BJ (cell line): ENCODE data around the gene SSC5D. TPM values are rescaled to one million over a fixed set of nuclear protein-coding genes. Genes with fewer than 3 reads are reported as not detected.
A peak's percentile ranks its signal among the peaks of the same experiment; 100 is the strongest.

Experiments used
- CTCF ChIA-PET: fragments of 350-600 bp; formaldehyde crosslinking; extraction: SDS; loops from one replicate; lab custom pipeline; 2021; ENCODE audit warnings: antibody characterized with exemption, inconsistent platforms; lab: Yijun Ruan, JAX
- POLR2A ChIA-PET: fragments of 300-600 bp; sonication (Branson Sonifier 250); formaldehyde crosslinking; extraction: SDS; loops from one replicate; lab custom pipeline; 2021; ENCODE audit warnings: antibody characterized with exemption; lab: Charles Lee
- DNase-seq: peaks from one replicate; pipeline ENCODE4 v3.0.0-alpha.2; 2011; ENCODE audit warnings: low read depth
- H3K27me3 ChIP-seq: 2 replicates; pipeline ENCODE4 v1.6.0; 2011; ENCODE audit warnings: low read length; ENCODE audit not compliant: control insufficient read depth, insufficient read depth
- H3K36me3 ChIP-seq: 2 replicates; pipeline ENCODE4 v1.5.1; 2011; ENCODE audit warnings: low read length; ENCODE audit not compliant: control insufficient read depth, insufficient read depth
- H3K4me3 ChIP-seq: 2 replicates; pipeline ENCODE4 v1.5.1; 2011; ENCODE audit warnings: low read depth, mild to moderate bottlenecking, control low read depth, low read length
- polyA plus RNA-seq: library from polyadenylated mRNA; depleted of rRNA; stranded (reverse); fragments of >200 nt; gene quantifications from 2 replicates; pipeline ENCODE4 v1.2.3, GENCODE V29; 2011
- TF ChIP-seq, protein P1 (sequence below): IDR thresholded peaks from 2 replicates; pipeline ENCODE4 v1.5.1; 2011; ENCODE audit warnings: low read depth, mild to moderate bottlenecking, control low read depth, inconsistent platforms, low read length, moderate library complexity; ENCODE audit not compliant: insufficient read depth

The SSC5D gene
- polyA plus RNA-seq, 1 experiment = 8.2 TPM

DNA sequence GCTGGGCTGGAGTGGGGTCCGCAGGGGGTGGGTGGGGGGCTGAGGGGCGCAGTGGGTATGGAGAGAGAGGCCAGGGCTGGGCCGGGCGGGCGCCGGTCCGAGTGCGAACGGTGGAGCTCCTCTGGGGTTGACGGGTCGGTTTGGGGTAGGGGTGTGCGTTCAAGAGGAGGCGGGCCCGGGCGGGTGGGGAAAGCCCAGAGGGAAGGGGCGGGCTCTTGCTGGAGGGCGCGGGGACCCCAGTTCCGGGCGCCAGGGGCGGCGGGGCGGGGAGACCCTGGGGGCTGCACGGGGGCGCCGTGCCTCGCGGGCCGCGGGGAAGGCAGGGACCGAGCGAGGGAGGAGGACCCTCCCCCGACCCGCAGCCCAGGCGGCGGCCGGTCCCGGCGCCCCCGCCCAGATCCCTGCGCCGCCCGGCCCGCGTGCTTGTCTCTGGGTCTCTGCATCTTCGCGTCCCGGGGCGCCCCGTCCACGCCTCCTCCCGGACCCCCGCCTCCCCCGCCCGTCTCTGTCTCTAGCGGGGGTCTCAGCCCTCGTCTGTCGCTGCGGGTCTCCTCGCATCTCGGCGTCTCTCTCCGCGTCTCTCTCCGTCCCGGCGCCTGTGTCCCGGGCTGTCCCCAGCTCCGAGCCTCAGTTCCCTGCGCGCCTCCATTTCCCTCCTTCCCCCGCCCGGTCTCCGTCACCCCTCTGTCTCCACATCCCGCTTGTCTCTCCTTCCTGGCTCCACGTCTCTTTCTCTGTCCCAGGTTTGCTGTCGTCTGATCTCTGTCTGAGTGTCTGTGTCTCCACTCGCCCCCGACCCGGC is 36.9 kb upstream of the SSC5D start:
- Histone ChIP-seq H3K27me3 (peaks cover 16% of the 10 kb centered on the region), H3K4me3 (0 out of 2 replicates have a peak overlapping the region, but pooled peaks have one; percentile 2), H3K36me3 (peaks cover 3% of the 10 kb centered on the region)
- TF ChIP-seq, protein P1, sequence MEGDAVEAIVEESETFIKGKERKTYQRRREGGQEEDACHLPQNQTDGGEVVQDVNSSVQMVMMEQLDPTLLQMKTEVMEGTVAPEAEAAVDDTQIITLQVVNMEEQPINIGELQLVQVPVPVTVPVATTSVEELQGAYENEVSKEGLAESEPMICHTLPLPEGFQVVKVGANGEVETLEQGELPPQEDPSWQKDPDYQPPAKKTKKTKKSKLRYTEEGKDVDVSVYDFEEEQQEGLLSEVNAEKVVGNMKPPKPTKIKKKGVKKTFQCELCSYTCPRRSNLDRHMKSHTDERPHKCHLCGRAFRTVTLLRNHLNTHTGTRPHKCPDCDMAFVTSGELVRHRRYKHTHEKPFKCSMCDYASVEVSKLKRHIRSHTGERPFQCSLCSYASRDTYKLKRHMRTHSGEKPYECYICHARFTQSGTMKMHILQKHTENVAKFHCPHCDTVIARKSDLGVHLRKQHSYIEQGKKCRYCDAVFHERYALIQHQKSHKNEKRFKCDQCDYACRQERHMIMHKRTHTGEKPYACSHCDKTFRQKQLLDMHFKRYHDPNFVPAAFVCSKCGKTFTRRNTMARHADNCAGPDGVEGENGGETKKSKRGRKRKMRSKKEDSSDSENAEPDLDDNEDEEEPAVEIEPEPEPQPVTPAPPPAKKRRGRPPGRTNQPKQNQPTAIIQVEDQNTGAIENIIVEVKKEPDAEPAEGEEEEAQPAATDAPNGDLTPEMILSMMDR = no peak
- ChIA-PET POLR2A (no interaction called here), CTCF (interaction anchor here (0.6 to 0.9 kb wide), 2 partner anchors 16 to 262 kb away, joined by 4 read pairs; no protein-coding TSS in a partner anchor)
- no peak for DNase-seq

- Histone ChIP-seq H3K36me3 (peaks cover 3% of the 10 kb centered on the region), H3K27me3 (peaks cover 16% of the 10 kb centered on the region), H3K4me3 (0 out of 2 replicates have a peak overlapping the region, but pooled peaks have one; percentile 2)
- TF ChIP-seq, protein P1 = no peak
- POLR2A ChIA-PET = no interaction called here
- DNase-seq = no peak
- CTCF ChIA-PET = interaction anchor here (0.6 to 2.1 kb wide), 5 partner anchors 16 to 311 kb away, joined by 3 to 9 read pairs (median 4); partner anchors contain the start of gene ZNF628
Measured at GRCh38 chr19:55451965-55452748, 36.1 kb upstream of the SSC5D start.

DNA sequence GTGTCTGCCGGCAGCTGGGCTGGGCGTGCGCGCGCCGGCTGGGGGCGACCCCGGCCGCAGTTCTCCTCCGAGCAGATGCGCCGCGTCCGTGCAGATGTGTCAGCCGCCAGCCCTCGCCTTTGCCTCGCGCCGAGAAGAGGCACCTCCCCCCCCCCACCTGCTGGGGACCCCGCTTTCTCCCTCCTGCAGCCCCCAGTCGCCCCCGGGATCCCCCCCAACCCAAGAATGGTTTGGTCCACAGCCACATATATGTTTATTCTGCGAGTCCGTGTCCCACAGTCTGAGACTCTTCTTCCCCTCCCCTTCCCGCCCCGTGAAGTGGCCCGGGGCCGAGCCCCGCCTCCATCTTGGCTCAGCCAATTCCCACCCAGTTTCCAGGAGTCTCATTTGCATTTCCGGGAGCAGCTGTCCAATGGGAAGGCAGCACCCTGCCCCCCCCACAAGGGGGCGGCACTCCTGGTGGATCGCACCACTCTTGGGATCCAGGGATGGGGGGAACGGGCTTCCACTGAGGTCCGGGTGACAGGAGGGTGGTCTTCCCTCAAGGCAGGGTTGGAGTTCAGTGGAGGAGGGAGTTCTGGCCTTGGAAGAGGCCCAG is 35.4 kb upstream of the SSC5D start:
- TF ChIP-seq, protein P1 = 0 out of 2 replicates have a peak, but pooled peaks have one; percentile 27
- POLR2A ChIA-PET = no interaction called here

DNA sequence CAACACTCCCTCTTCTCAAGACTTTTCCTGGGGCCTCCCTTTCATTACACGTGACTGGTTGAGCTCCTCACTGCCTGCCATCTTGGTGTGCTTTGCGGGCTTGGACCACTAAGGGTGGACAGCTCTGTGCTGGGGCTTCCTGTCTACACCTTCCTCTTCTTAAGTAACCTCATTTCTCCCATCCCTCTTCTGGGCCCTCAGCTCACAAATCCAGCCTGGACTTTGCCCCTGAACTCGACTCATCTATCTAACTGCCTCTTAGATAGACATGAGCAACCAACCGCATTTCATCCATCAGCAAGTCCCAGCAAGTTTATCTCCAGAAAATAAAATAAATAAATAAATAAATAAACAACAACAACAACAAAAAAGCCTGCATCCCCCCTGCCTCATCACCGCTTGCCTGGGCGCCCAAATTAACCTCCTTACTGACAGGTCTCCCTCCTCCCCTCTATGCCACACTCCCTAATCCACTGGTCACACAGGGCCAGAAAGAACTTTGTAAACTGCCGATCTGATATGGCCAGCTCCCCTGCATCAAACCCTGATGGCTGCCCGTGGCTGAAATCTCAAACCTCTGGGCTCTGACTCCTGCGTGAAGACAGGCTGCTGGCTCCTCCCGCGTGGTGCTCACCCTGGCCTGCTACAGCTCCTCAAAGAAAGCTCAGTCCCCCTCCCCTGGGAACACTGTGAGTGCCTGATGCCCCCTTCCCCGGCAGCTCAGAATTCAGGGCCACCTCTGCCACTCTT is 34.5 kb upstream of the SSC5D start:
- Histone ChIP-seq H3K27me3 (peaks cover 16% of the 10 kb centered on the region), H3K36me3 (peaks cover 3% of the 10 kb centered on the region), H3K4me3 (no peak overlapping the region)
- CTCF ChIA-PET = interaction anchor here (0.6 to 2.1 kb wide), 12 partner anchors 9 to 317 kb away, joined by 3 to 10 read pairs (median 4); partner anchors contain the start of genes NAT14, SSC5D and ZNF628
- no peak for DNase-seq
- TF ChIP-seq, protein P1 = no peak
- POLR2A ChIA-PET = interaction anchor here (0.5 kb wide), 2 partner anchors 34 to 333 kb away, joined by 3 to 10 read pairs; no protein-coding TSS in a partner anchor

More for the DNA sequence above, 35.4 kb upstream of the SSC5D start:
- peaks cover 16% of the 10 kb centered on the region for H3K27me3 ChIP-seq
- CTCF ChIA-PET = interaction anchor here (1.0 to 2.1 kb wide), 8 partner anchors 8 to 317 kb away, joined by 3 to 10 read pairs (median 5); partner anchors contain the start of genes SSC5D and ZNF628
- H3K4me3 ChIP-seq = no peak overlapping the region
- peaks cover 3% of the 10 kb centered on the region for H3K36me3 ChIP-seq
- DNase-seq = peak; percentile 25
